DMS114 treated with DMSO at 0.1 percent for 48 hours (cell line): ENCODE results near the gene MRPL20.
A peak's percentile ranks its signal among the peaks of the same experiment; 100 is the strongest.
"Not testable (repeated sequence)": the region's sequence is repeated elsewhere in the genome, so short reads cannot be mapped to it uniquely, and the experiment has no call there.

ENCODE experiments used
- DNase-seq: peaks from one replicate; lab custom pipeline; 2025; ENCODE audit not compliant: unreplicated experiment; lab: John Stamatoyannopoulos, UW

Gene MRPL20

GRCh38 chr1:1390675-1391074 is 16.4 kb downstream of the MRPL20 start:
- DNase-seq: no peak

GRCh38 chr1:1388078-1388472 is 19.0 kb downstream of the MRPL20 start:
- no peak for DNase-seq

GRCh38 chr1:1387098-1388077 is 19.7 kb downstream of the MRPL20 start:
- no peak for DNase-seq

- no peak for DNase-seq
These were observed 21.2 kb downstream of the MRPL20 start for GRCh38 chr1:1385931-1386330.

- not testable (repeated sequence) for DNase-seq
These were observed 21.8 kb downstream of the MRPL20 start for GRCh38 chr1:1385339-1385738.

GRCh38 chr1:1381294-1381693 is 25.8 kb downstream of the MRPL20 start:
- no peak for DNase-seq

- DNase-seq: no peak
These were observed 26.2 kb downstream of the MRPL20 start for GRCh38 chr1:1380860-1381259.

- no peak for DNase-seq
These were observed 29.4 kb downstream of the MRPL20 start for GRCh38 chr1:1377540-1378205.

- no peak for DNase-seq
These were observed 30.4 kb downstream of the MRPL20 start for GRCh38 chr1:1376551-1377226.

- DNase-seq: peak; percentile 97
These were observed 32.0 kb downstream of the MRPL20 start, which contains the start of gene AURKAIP1 for GRCh38 chr1:1374929-1375662. Gene AURKAIP1 (minus strand): TSS chr1:1375207. CDS start chr1:1374756, 451 bp downstream.

- no peak for DNase-seq
These were observed 32.5 kb downstream of the MRPL20 start for GRCh38 chr1:1374589-1374928.

- DNase-seq: no peak
These were observed 33.1 kb downstream of the MRPL20 start for GRCh38 chr1:1373815-1374588.

GRCh38 chr1:1373051-1373814 is 33.9 kb downstream of the MRPL20 start:
- no peak for DNase-seq

GRCh38 chr1:1371746-1372711 is 35.1 kb downstream of the MRPL20 start:
- no peak for DNase-seq

- no peak for DNase-seq
These were observed 35.7 kb downstream of the MRPL20 start for GRCh38 chr1:1371364-1371745.

GRCh38 chr1:1370771-1371300 is 36.3 kb downstream of the MRPL20 start:
- DNase-seq: no peak

- not testable (repeated sequence) for DNase-seq
These were observed 37.0 kb downstream of the MRPL20 start for GRCh38 chr1:1370094-1370493.

- no peak for DNase-seq
These were observed 39.8 kb downstream of the MRPL20 start for GRCh38 chr1:1367315-1367714.
